HEK293 (cell line): ENCODE results near the gene TUBD1.

Experiments
- CTCF ChIA-PET: fragments of 350-600 bp; formaldehyde crosslinking; extraction: SDS; loops from one replicate; lab custom pipeline; 2021; ENCODE audit warnings: antibody characterized with exemption; lab: Yijun Ruan, JAX
- POLR2A ChIA-PET: fragments of 300-600 bp; formaldehyde crosslinking; extraction: SDS; loops from one replicate; lab custom pipeline; 2020; ENCODE audit warnings: antibody characterized with exemption, inconsistent platforms; lab: Yijun Ruan, JAX
- H3K27ac ChIP-seq: fragments of 200-500 bp; sonication (Bioruptor generic); 2 replicates; pipeline ENCODE4 v1.5.1; 2014; ENCODE audit warnings: low read depth, low read length, control low read depth, inconsistent platforms; ENCODE audit errors: extremely low read depth
- H3K36me3 ChIP-seq, 2 experiments: fragments of 200-500 bp in 1 of 2; sonication (Bioruptor generic) in 1 of 2; 1 replicate in 1 of 2; 2 replicates in 1 of 2; pipeline ENCODE4 v1.5.1; 2014 to 2017; ENCODE audit warnings: inconsistent platforms in 2 of 2, low read length in 2 of 2; ENCODE audit not compliant: control insufficient read depth in 2 of 2, insufficient read depth in 1 of 2
- H3K4me1 ChIP-seq: fragments of 200-500 bp; sonication (Bioruptor generic); 2 replicates; pipeline ENCODE4 v1.5.1; 2014; ENCODE audit warnings: mild to moderate bottlenecking, low read length, inconsistent platforms; ENCODE audit not compliant: control insufficient read depth, insufficient read depth
- H3K4me3 ChIP-seq: 2 replicates; pipeline ENCODE4 v1.5.1; 2011; ENCODE audit warnings: low read depth, mild to moderate bottlenecking, control low read depth, low read length, moderate library complexity
- H3K9me3 ChIP-seq: fragments of 200-500 bp; sonication (Bioruptor generic); 2 replicates; pipeline ENCODE4 v1.5.1; 2014; ENCODE audit warnings: low read depth, low read length, inconsistent platforms; ENCODE audit not compliant: control insufficient read depth, insufficient read depth
- ATF2 ChIP-seq: fragments of 450-650 bp; formaldehyde crosslinking; IDR thresholded peaks from 2 replicates; pipeline ENCODE4 v1.5.1; 2016; ENCODE audit warnings: missing biosample characterization, missing genetic modification characterization, low read depth
- KLF16 ChIP-seq: fragments of 450-650 bp; formaldehyde crosslinking; IDR thresholded peaks from 2 replicates; pipeline ENCODE4 v1.5.1; 2017; ENCODE audit warnings: missing biosample characterization, missing genetic modification characterization
- OSR2 ChIP-seq: fragments of 450-650 bp; formaldehyde crosslinking; IDR thresholded peaks from 2 replicates; pipeline ENCODE4 v1.5.1; 2016; ENCODE audit warnings: missing biosample characterization, missing genetic modification characterization
- PRDM1 ChIP-seq: fragments of 450-650 bp; formaldehyde crosslinking; IDR thresholded peaks from 2 replicates; pipeline ENCODE4; 2016; ENCODE audit warnings: missing biosample characterization, missing genetic modification characterization
- PRDM2 ChIP-seq: fragments of 450-650 bp; formaldehyde crosslinking; IDR thresholded peaks from 2 replicates; pipeline ENCODE4 v1.5.1; 2016; ENCODE audit warnings: missing biosample characterization, missing genetic modification characterization, borderline replicate concordance
- TSHZ1 ChIP-seq: fragments of 450-650 bp; formaldehyde crosslinking; IDR thresholded peaks from 2 replicates; pipeline ENCODE4 v1.5.1; 2016; ENCODE audit warnings: missing biosample characterization, missing genetic modification characterization, borderline replicate concordance
- ZNF157 ChIP-seq: fragments of 450-650 bp; formaldehyde crosslinking; IDR thresholded peaks from 2 replicates; pipeline ENCODE4 v1.5.1; 2016; ENCODE audit warnings: missing biosample characterization, missing genetic modification characterization
- ZNF280C ChIP-seq: fragments of 450-650 bp; formaldehyde crosslinking; IDR thresholded peaks from 2 replicates; pipeline ENCODE4 v1.5.1; 2016; ENCODE audit warnings: missing biosample characterization, missing genetic modification characterization
- ZNF513 ChIP-seq: fragments of 450-650 bp; IDR thresholded peaks from 2 replicates; pipeline ENCODE4 v1.5.1; 2018; ENCODE audit warnings: missing biosample characterization, missing genetic modification characterization
- ZNF548 ChIP-seq: fragments of 450-650 bp; formaldehyde crosslinking; IDR thresholded peaks from 2 replicates; pipeline ENCODE4 v1.5.1; 2016; ENCODE audit warnings: missing biosample characterization, missing genetic modification characterization
- ZNF610 ChIP-seq: fragments of 450-650 bp; formaldehyde crosslinking; IDR thresholded peaks from 2 replicates; pipeline ENCODE4 v1.5.1; 2016; ENCODE audit warnings: missing biosample characterization, missing genetic modification characterization, borderline replicate concordance
- ZNF629 ChIP-seq: fragments of 450-650 bp; formaldehyde crosslinking; IDR thresholded peaks from 2 replicates; pipeline ENCODE4 v1.5.1; 2017; ENCODE audit warnings: missing biosample characterization, missing genetic modification characterization
- ZNF658 ChIP-seq: fragments of 450-650 bp; formaldehyde crosslinking; IDR thresholded peaks from 2 replicates; pipeline ENCODE4; 2016; ENCODE audit warnings: missing biosample characterization, missing genetic modification characterization
- ZXDB ChIP-seq: fragments of 450-650 bp; formaldehyde crosslinking; IDR thresholded peaks from 2 replicates; pipeline ENCODE4 v1.5.1; 2016; ENCODE audit warnings: missing biosample characterization, missing genetic modification characterization

The TUBD1 gene

GRCh38 chr17:59899099-59899498, 6.4 kb upstream of the TUBD1 start (continued):
- TF ChIP-seq PRDM2 (tag by site-specific recombination) (no peak), ZNF610 (tag by site-specific recombination) (no peak), ZNF157 (tag by site-specific recombination) (no peak)

GRCh38 chr17:59897090-59897489, 4.3 kb upstream of the TUBD1 start:
- Histone ChIP-seq H3K9me3 (no peaks in the 10 kb centered on the region), H3K4me1 (peaks cover 20% of the 10 kb centered on the region), H3K27ac (no peak overlapping the region), H3K36me3 (peaks cover 3 to 25% of the 10 kb centered on the region in 2 experiments; a peak in 2 of 3 replicates), H3K4me3 (no peak overlapping the region)
- TF ChIP-seq ZNF280C (tag by site-specific recombination) (no peak), PRDM1 (tag by site-specific recombination) (0 out of 2 replicates have a peak, but pooled peaks have one; percentile 18)
- ChIA-PET POLR2A (interaction anchor here (1.2 kb wide), 1 partner anchor 140 kb away, joined by 6 read pairs; no protein-coding TSS in a partner anchor), CTCF (interaction anchor here (0.6 to 1.4 kb wide), 2 partner anchors 18 to 143 kb away, joined by 3 to 4 read pairs; no protein-coding TSS in a partner anchor)

- peak overlapping the region; percentile 98 for H3K27ac ChIP-seq
- H3K4me1 ChIP-seq, result peaks cover 18% of the 10 kb centered on the region
- ChIA-PET POLR2A (interaction anchor here (0.7 to 1.9 kb wide), 11 partner anchors 12 to 186 kb away, joined by 3 to 9 read pairs (median 3); partner anchors contain the start of genes PTRH2 and VMP1), CTCF (interaction anchor here (0.7 to 2.2 kb wide), 5 partner anchors 13 to 76 kb away, joined by 4 to 11 read pairs (median 5); no protein-coding TSS in a partner anchor)
- peak overlapping the region; percentile 98 for H3K4me3 ChIP-seq
- H3K9me3 ChIP-seq, result no peaks in the 10 kb centered on the region
- H3K36me3 ChIP-seq, result peaks cover 12 to 32% of the 10 kb centered on the region in 2 experiments; a peak in 2 of 3 replicates
- TF ChIP-seq ZNF658 (tag by site-specific recombination), result no peak
- TF ChIP-seq OSR2 (tag by site-specific recombination), result peak; percentile 54; the same call in 1 of the 2 replicates
- TF ChIP-seq ZNF629 (tag by site-specific recombination), result no peak
- no peak for TF ChIP-seq ZNF513 (tag by site-specific recombination)
- TF ChIP-seq ZNF548 (tag by site-specific recombination), result no peak
- TF ChIP-seq ZXDB (tag by site-specific recombination), result no peak
- no peak for TF ChIP-seq TSHZ1 (tag by site-specific recombination)
- no peak for TF ChIP-seq KLF16 (tag by site-specific recombination)
- TF ChIP-seq ATF2 (tag by site-specific recombination), result no peak
Observed at GRCh38 chr17:59893676-59894100, 945 bp upstream of the TUBD1 start.
